ENCODE results near the gene ABCA7. TPM values are rescaled to one million over a fixed set of nuclear protein-coding genes. Genes with fewer than 3 reads are reported as not detected.

Gene ABCA7
- total and polyA plus RNA-seq, 2 of the 8 experiments (the other 6 are each of a cell fraction or from before 2014, with no cell fraction given): 10.4 to 25.6 TPM

DNA sequence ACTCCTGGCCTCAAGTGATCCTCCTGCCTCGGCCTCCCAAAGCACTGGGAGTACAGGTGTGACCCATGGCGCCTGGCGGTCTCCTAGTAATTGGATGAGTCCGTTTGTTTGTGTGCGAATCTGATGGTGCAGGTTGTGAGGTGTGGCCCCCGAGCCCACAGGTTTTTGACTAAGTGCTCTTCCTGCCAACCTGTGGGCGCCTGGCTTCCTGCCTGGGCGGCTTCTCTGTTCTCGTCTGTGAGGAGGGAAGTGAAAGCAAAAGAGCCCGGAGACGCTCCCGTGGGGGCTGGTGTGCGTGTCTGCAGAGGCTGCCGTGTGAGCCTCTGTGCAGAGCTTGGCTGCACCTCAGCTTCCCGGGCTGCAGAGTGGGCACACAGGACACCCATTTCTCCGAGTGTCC lies 37.0 kb downstream of the ABCA7 start:
- 80% methylated on average over 16 of the region's 16 CpGs; no CpG with 5 or more reads in 1 of the 2 experiments for WGBS, 2 experiments (ENCODE audit: extremely low coverage in 1 of 2, insufficient coverage in 1 of 2, insufficient read length in 1 of 2, insufficient replicate concordance in 2 of 2, low coverage in 1 of 2, low lambda C conversion rate in 2 of 2, missing lambda C conversion rate in 1 of 2)
- TF ChIP-seq CTBP2 (IDR thresholded peaks at IDR 0.05; ENCODE audit: borderline replicate concordance, insufficient read depth, insufficient read length, low read length) (no peak), CBX5 (IDR thresholded peaks at IDR 0.05; ENCODE audit: low read depth, low read length) (no peak), ZNF274 (IDR thresholded peaks at IDR 0.05; ENCODE audit: borderline replicate concordance, extremely low read depth, low read length) (no peak)
- Histone ChIP-seq H2AFZ (ENCODE audit: low read length) (no peak overlapping the region), H3K56ac (replicated peaks; ENCODE audit: insufficient read length, low read depth, low read length) (no peak overlapping the region), H2BK20ac (ENCODE audit: low read length) (no peak overlapping the region), H3K4me3 (ENCODE audit: extremely low read depth in 1 of 4, insufficient read depth in 2 of 4, low read depth in 3 of 4, low read length in 4 of 4) (no peak overlapping the region), H2AK5ac (ENCODE audit: low read depth, low read length) (no peak overlapping the region), H3K9me3 (ENCODE audit: insufficient read depth in 2 of 2, low read depth in 1 of 2, low read length in 1 of 2) (no peaks in the 10 kb centered on the region), H2BK120ac (replicated peaks; ENCODE audit: low read depth, low read length) (no peak overlapping the region), H2BK5ac (ENCODE audit: low read depth, low read length) (no peak overlapping the region), H2BK15ac (ENCODE audit: low read length) (no peak overlapping the region), H4K91ac (replicated peaks; ENCODE audit: insufficient read length, low read length) (no peak overlapping the region), H4K5ac (ENCODE audit: insufficient read length, low read depth, low read length) (no peak overlapping the region), H3K36me3 (ENCODE audit: control insufficient read depth in 2 of 4, insufficient read depth in 4 of 4, low read length in 3 of 4) (peaks cover 0 to 47% (median 7%) of the 10 kb centered on the region in 4 experiments; a peak in 3 of 8 replicates), H3K4ac (replicated peaks; ENCODE audit: insufficient read length, low read depth, low read length) (no peak overlapping the region), H3K79me1 (ENCODE audit: low read depth, low read length) (peaks cover 5% of the 10 kb centered on the region), H3K4me2 (ENCODE audit: insufficient read depth in 1 of 2, low read depth in 2 of 2, low read length in 2 of 2) (no peak overlapping the region), H4K20me1 (replicated peaks in 1 of 2; ENCODE audit: control insufficient read depth in 1 of 2, insufficient read depth in 2 of 2, low read length in 2 of 2) (peaks cover 1 to 12% of the 10 kb centered on the region in 2 experiments), H4K8ac (ENCODE audit: extremely low read depth, insufficient read depth, low read length) (no peak overlapping the region), H3K27ac (ENCODE audit: low read depth, low read length) (no peak overlapping the region), H3K79me2 (ENCODE audit: control insufficient read depth in 1 of 2, insufficient read depth in 2 of 2, low read length in 2 of 2) (no peaks in the 10 kb centered on the region), H3K27me3 (replicated peaks in 1 of 4; ENCODE audit: control insufficient read depth in 3 of 4, extremely low read depth in 1 of 4, insufficient read depth in 3 of 4, low read length in 3 of 4) (no peaks in the 10 kb centered on the region), H2BK12ac (ENCODE audit: low read depth, low read length) (no peak overlapping the region), H3K9ac (replicated peaks in 1 of 4; ENCODE audit: extremely low read depth in 1 of 4, low read depth in 3 of 4, low read length in 3 of 4) (no peak overlapping the region), H3K4me1 (replicated peaks in 1 of 4; ENCODE audit: control insufficient read depth in 3 of 4, insufficient read depth in 4 of 4, low read length in 3 of 4) (peaks cover 0 to 5% (median 0%) of the 10 kb centered on the region in 4 experiments; a peak in 3 of 7 replicates), H3K23me2 (ENCODE audit: low read depth, low read length) (no peaks in the 10 kb centered on the region), H3K14ac (ENCODE audit: insufficient read length) (no peak overlapping the region), H3K18ac (ENCODE audit: extremely low read depth, low read length) (no peak overlapping the region), H3K23ac (ENCODE audit: insufficient read length) (no peak overlapping the region)
- POLR2A ChIA-PET (ENCODE audit: partially characterized antibody): interaction anchor here (1.7 kb wide), 1 partner anchor 12 kb away, joined by 8 read pairs; no protein-coding TSS in a partner anchor
- CTCF ChIA-PET (ENCODE audit: partially characterized antibody): interaction anchor here (0.5 to 8.9 kb wide), 4 partner anchors 11 to 295 kb away, joined by 3 to 54 read pairs (median 7); partner anchors contain the start of gene ARHGAP45
- no peak for DNase-seq (ENCODE audit: low read depth in 1 of 2, low spot score in 2 of 2)
- no peak for FAIRE-seq
